Thyroid gland (tissue), 4 donors: ENCODE results near the gene SYP. TPM values are rescaled to one million over a fixed set of nuclear protein-coding genes. Genes with fewer than 3 reads are reported as not detected.

Experiments
- DNase-seq, 2 donors: peaks; one replicate each; pipeline ENCODE4 v3.0.0-alpha.2; 2019
- H3K27ac ChIP-seq, 3 donors: fragments of 200-600 bp; sonication (generic); 1 replicate in 2 of 3; 2 replicates in 1 of 3; pipeline ENCODE4 v1.5.1; 2016 to 2019; ENCODE audit warnings: mild to moderate bottlenecking in 1 of 3, moderate library complexity in 1 of 3
- H3K27me3 ChIP-seq: fragments of 200-600 bp; sonication (generic); one replicate; pipeline ENCODE4 v1.5.1; 2019
- H3K36me3 ChIP-seq, 2 donors: fragments of 200-600 bp; sonication (generic); one replicate each; pipeline ENCODE4 v1.5.1; 2016 to 2019
- H3K4me1 ChIP-seq, 2 donors: fragments of 200-600 bp; sonication (generic); one replicate each; pipeline ENCODE4 v1.5.1; 2017 to 2019
- H3K4me3 ChIP-seq, 3 donors: fragments of 200-600 bp; sonication (generic); replicated peaks in 1 of 3; 1 replicate in 2 of 3; 2 replicates in 1 of 3; pipeline ENCODE4 v1.5.1; 2016; ENCODE audit warnings: mild to moderate bottlenecking in 1 of 3
- H3K9me3 ChIP-seq: fragments of 200-600 bp; sonication (generic); one replicate; pipeline ENCODE4 v1.5.1; 2017
- POLR2A ChIP-seq, 2 donors: fragments of 450-650 bp; IDR thresholded peaks; one replicate each; pipeline ENCODE4 v1.6.1; 2017; ENCODE audit warnings: antibody characterized with exemption in 2 of 2, mild to moderate bottlenecking in 2 of 2, moderate library complexity in 1 of 2
- whole genome bisulfite sequencing, 2 donors: methylation state at CpG; one replicate each; pipeline ENCODE4 v1.1.5; 2017; 5-methylcytosine and 5-hydroxymethylcytosine counted together
- intact Hi-C: fragments of 100-400 bp; cut with DNase I; formaldehyde crosslinking; loops from one replicate; pipeline ENCODE4 v1.15.1; 2023
- total RNA-seq, 4 donors: library from RNA; depleted of rRNA; stranded (reverse); fragments of >200 nt; gene quantifications; one replicate each; pipeline ENCODE4 v1.2.3, GENCODE V29; 2016
- TF ChIP-seq, protein P1 (sequence below), 6 experiments: fragments of 200-600 bp in 3 of 6; fragments of 450-650 bp in 3 of 6; sonication (generic) in 3 of 6; IDR thresholded peaks; one replicate each; pipeline ENCODE4 v1.5.1; 2016 to 2019; ENCODE audit warnings: antibody characterized with exemption in 6 of 6, mild to moderate bottlenecking in 2 of 6, inconsistent platforms in 1 of 6, moderate library complexity in 1 of 6

Gene SYP
- total RNA-seq, 4 donors from 2014 or later, result 1.9 to 4.8 (median 2.7) TPM

DNA sequence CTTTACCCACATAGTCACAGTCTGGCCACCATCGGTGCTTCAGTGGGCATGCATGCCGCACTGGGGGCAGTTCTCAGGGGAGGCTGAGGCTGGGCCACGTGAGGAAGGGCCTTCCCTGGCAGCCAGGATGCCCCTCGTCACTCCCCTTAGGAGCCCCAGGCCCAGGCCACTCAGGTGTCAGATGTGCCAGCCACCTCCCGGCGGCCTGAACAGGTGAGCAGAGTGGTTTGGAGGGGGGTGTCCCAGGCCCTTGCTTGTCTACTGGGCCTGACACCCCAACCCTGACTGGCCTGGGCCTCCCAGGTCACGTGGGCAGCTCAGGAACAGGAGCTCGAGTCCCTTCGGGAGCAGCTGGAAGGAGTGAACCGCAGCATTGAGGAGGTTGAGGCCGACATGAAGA, 47.4 kb upstream of the SYP start:
- no peaks in the 10 kb centered on the region for H3K9me3 ChIP-seq
- TF ChIP-seq, protein P1, sequence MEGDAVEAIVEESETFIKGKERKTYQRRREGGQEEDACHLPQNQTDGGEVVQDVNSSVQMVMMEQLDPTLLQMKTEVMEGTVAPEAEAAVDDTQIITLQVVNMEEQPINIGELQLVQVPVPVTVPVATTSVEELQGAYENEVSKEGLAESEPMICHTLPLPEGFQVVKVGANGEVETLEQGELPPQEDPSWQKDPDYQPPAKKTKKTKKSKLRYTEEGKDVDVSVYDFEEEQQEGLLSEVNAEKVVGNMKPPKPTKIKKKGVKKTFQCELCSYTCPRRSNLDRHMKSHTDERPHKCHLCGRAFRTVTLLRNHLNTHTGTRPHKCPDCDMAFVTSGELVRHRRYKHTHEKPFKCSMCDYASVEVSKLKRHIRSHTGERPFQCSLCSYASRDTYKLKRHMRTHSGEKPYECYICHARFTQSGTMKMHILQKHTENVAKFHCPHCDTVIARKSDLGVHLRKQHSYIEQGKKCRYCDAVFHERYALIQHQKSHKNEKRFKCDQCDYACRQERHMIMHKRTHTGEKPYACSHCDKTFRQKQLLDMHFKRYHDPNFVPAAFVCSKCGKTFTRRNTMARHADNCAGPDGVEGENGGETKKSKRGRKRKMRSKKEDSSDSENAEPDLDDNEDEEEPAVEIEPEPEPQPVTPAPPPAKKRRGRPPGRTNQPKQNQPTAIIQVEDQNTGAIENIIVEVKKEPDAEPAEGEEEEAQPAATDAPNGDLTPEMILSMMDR (IDR thresholded peaks at IDR 0.05), result no peak
- no peak for TF ChIP-seq POLR2A (IDR thresholded peaks at IDR 0.05)
- no peak overlapping the region for H3K4me3 ChIP-seq
- no peaks in the 10 kb centered on the region for H3K4me1 ChIP-seq
- H3K27ac ChIP-seq, result no peak overlapping the region
- H3K36me3 ChIP-seq, result no peaks in the 10 kb centered on the region
- intact Hi-C loops, result no loop called here
- WGBS, 2 donors, result 90% methylated on average over 2 of the region's 11 CpGs; no CpG with 5 or more reads in 1 of the 2 donors
- H3K27me3 ChIP-seq, result no peaks in the 10 kb centered on the region
- DNase-seq, result no peak

DNA sequence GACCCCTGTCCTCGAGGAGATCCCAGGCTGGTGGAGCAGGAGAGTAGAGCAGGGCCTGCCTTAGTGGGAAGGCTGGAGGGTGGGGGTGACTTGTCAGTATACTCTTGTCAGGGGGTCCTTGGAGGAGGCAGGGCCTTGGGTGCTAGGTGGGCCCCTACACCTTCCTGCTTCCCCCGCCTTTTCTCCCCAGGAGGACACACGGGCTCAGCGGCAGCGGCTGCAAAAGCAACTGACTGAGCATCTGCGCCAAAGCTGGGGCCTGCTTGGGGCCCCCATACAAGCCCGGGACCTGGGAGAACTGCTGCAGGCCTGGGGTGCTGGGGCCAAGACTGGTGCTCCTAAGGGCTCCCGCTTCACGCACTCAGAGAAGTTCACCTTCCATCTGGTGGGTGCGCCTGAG, 46.5 kb upstream of the SYP start:
- intact Hi-C loops, result no loop called here
- DNase-seq, result no peak
- H3K27me3 ChIP-seq, result no peaks in the 10 kb centered on the region
- H3K36me3 ChIP-seq, result no peaks in the 10 kb centered on the region
- TF ChIP-seq, protein P1 (IDR thresholded peaks at IDR 0.05), result no peak
- TF ChIP-seq POLR2A (IDR thresholded peaks at IDR 0.05), result no peak
- no peaks in the 10 kb centered on the region for H3K4me1 ChIP-seq
- WGBS, 2 donors, result 86 to 100% methylated on average over 1 to 2 of the region's 10 CpGs
- H3K27ac ChIP-seq, result no peak overlapping the region
- H3K9me3 ChIP-seq, result no peaks in the 10 kb centered on the region
- no peak overlapping the region for H3K4me3 ChIP-seq

DNA sequence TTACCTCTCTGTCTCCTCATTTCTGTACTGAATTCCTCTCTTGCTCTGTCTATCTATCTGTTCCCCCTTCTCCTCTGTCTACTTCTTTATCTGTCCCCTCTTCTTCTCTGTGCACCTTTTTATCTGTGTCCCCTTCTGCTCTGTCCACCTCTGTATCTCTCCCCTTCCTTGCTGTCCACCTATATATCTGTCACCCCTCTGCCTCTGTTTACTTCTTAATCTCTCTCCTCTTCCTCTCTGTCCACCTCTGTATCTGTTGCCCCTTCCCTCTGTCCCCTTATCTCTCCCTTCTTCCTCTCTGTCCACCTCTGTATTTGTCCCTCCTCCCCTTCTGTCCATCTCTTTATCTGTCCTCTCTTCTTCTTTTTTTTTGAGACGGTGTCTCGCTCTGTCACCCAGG, 44.2 kb upstream of the SYP start:
- DNase-seq, result no peak
- Histone ChIP-seq H3K27me3 (no peaks in the 10 kb centered on the region), H3K27ac (no peak overlapping the region), H3K4me3 (no peak overlapping the region), H3K4me1 (no peaks in the 10 kb centered on the region), H3K9me3 (no peaks in the 10 kb centered on the region), H3K36me3 (no peaks in the 10 kb centered on the region)
- intact Hi-C loops, result no loop called here
- WGBS, 2 donors, result 93 to 100% methylated on average over 2 of the region's 2 CpGs
- TF ChIP-seq POLR2A (IDR thresholded peaks at IDR 0.05), result no peak
- TF ChIP-seq, protein P1 (IDR thresholded peaks at IDR 0.05), result no peak

DNA sequence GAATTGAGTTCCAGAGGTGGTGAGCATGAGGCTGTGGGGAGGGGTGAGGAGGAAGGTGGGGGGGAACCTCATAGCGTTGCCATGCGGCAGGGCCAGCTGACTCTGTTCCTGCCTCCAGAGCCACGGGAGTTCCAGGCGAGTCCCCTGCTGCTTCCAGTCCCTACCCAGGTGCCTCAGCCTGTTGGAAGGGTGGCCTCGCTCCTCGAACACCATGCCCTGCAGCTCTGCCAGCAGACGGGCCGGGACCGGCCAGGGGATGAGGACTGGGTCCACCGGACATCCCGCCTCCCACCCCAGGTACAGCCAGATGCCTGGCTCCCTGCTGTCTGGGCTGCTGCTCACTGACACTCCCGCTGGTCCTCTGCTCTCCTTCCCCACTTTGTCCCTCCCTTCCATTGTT, 43.2 kb upstream of the SYP start:
- Histone ChIP-seq H3K4me3 (no peak overlapping the region), H3K36me3 (no peaks in the 10 kb centered on the region), H3K9me3 (no peaks in the 10 kb centered on the region), H3K27me3 (no peaks in the 10 kb centered on the region), H3K4me1 (no peaks in the 10 kb centered on the region), H3K27ac (no peak overlapping the region)
- no peak for TF ChIP-seq POLR2A (IDR thresholded peaks at IDR 0.05)
- TF ChIP-seq, protein P1 (IDR thresholded peaks at IDR 0.05), result no peak
- DNase-seq, result no peak
- WGBS, 2 donors, result 90 to 91% methylated on average over 3 to 10 of the region's 12 CpGs
- intact Hi-C loops, result no loop called here

DNA sequence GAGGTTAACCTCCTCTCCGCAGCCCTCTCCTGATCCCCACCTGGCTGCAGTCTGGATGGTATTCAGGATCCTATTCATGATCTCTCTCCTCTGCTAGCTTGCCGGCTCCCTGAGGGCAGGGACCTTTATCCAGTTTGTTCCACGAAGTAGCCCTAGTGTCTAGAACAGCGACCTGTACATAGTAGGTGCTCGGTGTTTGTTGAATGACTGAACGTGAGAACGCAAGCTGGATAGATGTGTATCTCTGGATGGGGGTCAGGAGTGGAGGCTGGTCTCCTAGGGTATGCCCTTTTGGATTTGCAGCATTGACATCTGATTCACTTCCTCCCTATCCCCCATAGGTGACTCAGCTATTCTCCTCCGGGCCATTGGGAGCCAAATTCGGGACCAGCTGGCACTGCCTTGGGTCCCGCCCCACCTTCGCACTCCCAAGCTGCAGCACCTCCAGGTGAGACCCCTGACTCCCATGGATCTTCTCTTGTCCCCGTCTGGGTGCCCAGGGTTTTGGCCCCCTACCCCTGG, 42.6 kb upstream of the SYP start:
- no peaks in the 10 kb centered on the region for H3K9me3 ChIP-seq
- no peaks in the 10 kb centered on the region for H3K36me3 ChIP-seq
- H3K27me3 ChIP-seq, result no peaks in the 10 kb centered on the region
- WGBS, 2 donors, result 91 to 96% methylated on average over 8 to 12 of the region's 12 CpGs
- intact Hi-C loops, result no loop called here
- DNase-seq, result no peak
- H3K27ac ChIP-seq, result no peak overlapping the region
- no peaks in the 10 kb centered on the region for H3K4me1 ChIP-seq
- H3K4me3 ChIP-seq, result no peak overlapping the region
- TF ChIP-seq POLR2A (IDR thresholded peaks at IDR 0.05), result no peak
- TF ChIP-seq, protein P1 (IDR thresholded peaks at IDR 0.05), result no peak
